ENCODE measurements around the gene CLCN2.

The CLCN2 gene

DNA sequence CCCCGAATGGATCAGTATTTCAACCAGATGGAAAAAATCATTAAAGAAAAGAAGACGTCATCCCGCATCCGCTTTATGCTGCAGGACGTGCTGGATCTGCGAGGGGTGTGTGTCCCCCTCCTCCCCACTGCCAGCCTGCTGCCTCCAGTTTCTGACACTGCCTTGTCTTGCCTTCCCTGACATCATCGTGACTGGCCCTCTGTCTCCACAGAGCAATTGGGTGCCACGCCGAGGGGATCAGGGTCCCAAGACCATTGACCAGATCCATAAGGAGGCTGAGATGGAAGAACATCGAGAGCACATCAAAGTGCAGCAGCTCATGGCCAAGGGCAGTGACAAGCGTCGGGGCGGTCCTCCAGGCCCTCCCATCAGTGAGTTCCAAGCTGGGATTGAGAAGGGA lies 36.1 kb downstream of the CLCN2 start:
- no peak for DNase-seq (ENCODE audit: low spot score)

GRCh38 chr3:184323696-184324095 lies 37.7 kb downstream of the CLCN2 start:
- DNase-seq (ENCODE audit: low spot score) = no peak

DNA sequence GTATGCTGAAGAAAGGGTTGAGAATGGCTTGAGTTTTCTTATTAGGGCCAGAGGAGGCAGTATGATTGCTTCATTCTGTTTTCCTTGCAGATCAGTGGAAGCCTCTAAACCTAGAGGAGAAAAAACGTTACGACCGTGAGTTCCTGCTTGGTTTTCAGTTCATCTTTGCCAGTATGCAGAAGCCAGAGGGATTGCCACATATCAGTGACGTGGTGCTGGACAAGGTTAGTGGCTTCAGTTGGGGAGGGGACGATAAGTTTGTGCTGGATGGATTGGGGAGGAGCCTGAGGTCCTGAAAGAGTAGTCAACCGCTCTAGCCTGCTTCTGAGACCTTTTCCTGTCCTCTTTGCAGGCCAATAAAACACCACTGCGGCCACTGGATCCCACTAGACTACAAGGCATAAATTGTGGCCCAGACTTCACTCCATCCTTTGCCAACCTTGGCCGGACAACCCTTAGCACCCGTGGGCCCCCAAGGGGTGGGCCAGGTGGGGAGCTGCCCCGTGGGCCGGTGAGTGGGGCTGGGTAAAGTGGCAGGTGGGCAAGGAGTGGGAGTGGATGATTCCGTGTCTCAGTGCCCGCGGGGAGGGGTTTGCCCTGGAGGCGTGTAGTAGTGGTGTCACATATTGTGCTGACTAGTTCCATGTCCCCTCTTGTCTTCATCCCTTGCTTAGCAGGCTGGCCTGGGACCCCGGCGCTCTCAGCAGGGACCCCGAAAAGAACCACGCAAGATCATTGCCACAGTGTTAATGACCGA lies 38.5 kb downstream of the CLCN2 start:
- DNase-seq (ENCODE audit: low spot score) = no peak

DNA sequence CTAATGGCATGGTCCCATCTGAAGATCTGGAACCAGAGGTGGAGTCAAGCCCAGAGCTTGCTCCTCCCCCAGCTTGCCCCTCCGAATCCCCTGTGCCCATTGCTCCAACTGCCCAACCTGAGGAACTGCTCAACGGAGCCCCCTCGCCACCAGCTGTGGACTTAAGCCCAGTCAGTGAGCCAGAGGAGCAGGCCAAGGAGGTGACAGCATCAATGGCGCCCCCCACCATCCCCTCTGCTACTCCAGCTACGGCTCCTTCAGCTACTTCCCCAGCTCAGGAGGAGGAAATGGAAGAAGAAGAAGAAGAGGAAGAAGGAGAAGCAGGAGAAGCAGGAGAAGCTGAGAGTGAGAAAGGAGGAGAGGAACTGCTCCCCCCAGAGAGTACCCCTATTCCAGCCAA lies 39.7 kb downstream of the CLCN2 start:
- no peak for DNase-seq (ENCODE audit: low spot score)

GRCh38 chr3:184320104-184320445 lies 41.3 kb downstream of the CLCN2 start:
- DNase-seq (ENCODE audit: low spot score) = peak; percentile 89

DNA sequence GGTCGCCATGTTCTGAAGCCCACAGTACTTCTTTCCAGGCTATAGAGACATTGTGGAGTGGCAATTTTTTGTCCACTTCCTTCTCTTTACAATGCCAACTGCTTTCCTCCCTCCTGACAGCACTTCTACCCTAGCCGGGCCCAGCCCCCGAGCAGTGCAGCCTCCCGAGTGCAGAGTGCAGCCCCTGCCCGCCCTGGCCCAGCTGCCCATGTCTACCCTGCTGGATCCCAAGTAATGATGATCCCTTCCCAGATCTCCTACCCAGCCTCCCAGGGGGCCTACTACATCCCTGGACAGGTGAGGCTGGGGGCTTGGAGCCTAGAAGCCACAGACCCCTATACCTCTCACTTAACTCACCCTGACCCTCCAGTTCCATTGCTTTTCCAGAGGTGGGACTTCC lies 44.2 kb downstream of the CLCN2 start:
- no peak for DNase-seq (ENCODE audit: low spot score)

GRCh38 chr3:184316792-184317191 lies 44.6 kb downstream of the CLCN2 start:
- DNase-seq (ENCODE audit: low spot score) = no peak

DNA sequence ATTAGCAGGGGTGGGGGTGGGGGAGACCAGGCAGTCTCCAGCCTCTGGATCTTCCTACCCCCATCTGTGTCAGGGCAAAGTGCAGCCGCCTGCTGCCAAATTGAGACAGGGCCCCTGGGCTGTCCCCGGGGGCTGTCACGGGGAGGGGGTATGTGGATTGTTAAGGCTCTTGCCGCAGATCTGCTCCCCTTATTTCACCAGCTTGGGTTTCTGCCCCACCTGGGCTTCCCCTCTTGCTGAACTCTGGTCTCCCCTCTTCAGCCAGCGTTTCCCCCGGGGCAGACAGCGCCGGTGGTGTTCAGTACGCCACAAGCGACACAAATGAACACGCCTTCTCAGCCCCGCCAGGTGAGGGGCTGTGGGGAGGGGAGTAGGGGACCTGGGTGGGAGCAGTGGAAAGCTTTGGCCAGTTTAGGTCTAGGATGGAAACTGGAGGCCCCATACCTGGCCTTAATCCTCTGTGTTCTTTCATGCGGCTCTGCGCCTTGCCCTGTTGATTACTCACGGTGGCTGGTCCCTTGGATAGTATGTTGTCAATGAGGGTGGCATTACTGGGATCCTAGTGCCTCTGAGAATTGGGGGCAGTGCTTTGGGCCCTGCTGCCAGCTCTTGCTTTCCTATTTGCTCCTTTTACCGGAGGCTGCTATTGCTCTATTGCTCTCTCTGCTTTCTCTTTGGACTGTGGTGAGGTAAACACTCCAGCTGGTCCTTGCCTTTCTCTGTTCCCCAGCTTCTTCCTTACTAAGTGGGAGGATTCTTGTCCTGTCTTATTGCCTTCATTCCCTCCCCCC lies 45.3 kb downstream of the CLCN2 start:
- no peak for DNase-seq (ENCODE audit: low spot score)

DNA sequence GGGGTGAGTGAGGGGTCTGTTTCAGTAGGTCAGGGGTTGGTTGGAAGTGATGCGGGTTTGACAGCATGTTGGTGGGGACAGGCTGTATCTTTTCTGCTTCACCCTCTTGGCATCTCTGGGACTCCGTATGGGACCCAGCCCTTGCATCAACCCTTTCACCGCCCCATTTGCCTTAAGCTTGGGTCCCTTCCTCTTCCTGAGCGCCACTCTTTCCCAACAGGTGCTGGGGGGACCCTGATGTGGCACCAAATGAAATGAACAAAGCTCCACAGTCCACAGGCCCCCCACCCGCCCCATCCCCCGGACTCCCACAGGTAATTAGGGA lies 45.9 kb downstream of the CLCN2 start:
- no peak for DNase-seq (ENCODE audit: low spot score)

DNA sequence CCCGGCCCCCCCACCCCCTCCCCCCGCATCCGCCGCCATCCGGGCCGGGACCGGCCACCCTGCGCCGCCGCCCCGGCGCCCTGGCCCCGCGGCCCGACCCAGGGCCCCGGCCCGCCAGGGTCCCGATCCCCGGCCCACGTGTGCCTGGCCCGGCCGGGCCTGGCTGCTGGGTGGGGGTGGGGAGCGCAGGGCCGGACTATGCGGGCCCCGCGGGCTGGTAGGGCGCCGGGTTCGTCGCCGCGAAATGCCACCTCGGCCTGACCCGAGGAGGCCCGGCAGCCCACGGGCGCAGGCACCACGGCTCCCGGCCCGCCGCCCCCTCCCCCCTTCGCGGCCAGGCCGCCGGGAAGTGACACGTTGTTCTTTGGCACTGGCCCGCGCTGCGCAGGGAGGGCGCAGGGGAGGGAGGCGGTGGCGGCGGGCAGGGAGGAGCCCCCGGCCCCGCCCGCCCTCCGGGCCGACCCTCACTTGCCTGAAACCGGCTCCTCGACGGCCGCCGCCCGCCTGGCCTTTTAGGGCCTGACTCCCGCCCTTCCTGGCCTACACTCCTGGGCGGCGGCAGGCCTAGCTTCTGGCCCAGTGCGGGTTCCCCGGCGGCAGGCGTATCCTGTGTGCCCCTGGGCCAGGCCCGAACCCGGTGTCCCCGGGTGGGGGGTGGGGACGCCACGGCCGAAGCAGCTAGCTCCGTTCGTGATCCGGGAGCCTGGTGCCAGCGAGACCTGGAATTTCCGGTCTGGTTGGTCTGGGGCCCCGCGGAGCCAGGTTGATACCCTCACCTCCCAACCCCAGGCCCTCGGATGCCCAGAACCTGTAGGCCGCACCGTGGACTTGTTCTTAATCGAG lies 46.5 kb downstream of the CLCN2 start:
- peak; percentile 80 for DNase-seq (ENCODE audit: low spot score)

DNA sequence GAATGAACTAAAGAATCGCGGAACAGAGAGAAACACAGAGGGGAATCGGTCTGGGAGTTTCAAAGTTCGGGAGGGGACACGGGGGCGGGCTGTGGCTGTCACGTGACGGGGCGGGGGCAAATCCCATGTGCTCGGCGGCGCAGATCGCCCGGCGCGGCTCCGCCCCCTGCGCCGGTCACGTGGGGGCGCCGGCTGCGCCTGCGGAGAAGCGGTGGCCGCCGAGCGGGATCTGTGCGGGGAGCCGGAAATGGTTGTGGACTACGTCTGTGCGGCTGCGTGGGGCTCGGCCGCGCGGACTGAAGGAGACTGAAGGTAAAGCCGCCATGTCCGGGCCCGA lies 47.1 kb downstream of the CLCN2 start, which contains the start of gene EIF4G1:
Gene EIF4G1, plus strand, starts transcription at position 244 of the 337 bp plus-strand sequence. CDS start 1,191 bp downstream, outside the sequence.
- peak; percentile 99 for DNase-seq (ENCODE audit: low spot score)

DNA sequence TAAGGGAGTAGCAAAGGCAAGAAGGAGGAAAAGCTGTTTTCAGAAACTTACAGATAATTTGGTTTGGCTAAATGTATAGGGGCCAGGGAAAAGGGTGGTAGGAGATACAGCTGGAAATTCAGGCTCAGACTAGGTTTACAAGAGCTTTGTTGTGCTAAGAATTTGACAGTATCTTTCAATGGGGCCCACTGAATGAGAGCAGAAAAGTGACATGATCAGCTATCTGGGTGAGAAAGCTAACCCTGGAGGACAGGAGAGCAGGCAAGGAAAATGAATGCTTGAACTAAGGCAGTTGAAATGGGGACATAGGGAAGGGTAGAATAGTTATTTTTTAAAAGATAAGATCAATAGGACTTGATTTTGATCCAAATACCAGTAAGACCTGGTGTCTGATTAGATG lies 49.8 kb downstream of the CLCN2 start:
- no peak for DNase-seq (ENCODE audit: low spot score)

DNA sequence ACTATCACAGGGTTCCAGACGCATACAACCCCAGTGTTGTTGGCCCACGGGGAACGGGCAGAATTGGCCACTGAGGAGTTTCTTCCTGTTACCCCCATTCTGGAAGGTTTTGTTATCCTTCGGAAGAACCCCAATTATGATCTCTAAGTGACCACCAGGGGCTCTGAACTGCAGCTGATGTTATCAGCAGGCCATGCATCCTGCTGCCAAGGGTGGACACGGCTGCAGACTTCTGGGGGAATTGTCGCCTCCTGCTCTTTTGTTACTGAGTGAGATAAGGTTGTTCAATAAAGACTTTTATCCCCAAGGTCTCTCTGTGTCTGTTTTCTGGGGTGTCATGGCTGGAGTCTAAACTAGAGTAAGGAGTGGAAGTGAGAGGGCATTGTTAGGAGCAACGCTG lies 52.7 kb downstream of the CLCN2 start:
- no peak for DNase-seq (ENCODE audit: low spot score)

DNA sequence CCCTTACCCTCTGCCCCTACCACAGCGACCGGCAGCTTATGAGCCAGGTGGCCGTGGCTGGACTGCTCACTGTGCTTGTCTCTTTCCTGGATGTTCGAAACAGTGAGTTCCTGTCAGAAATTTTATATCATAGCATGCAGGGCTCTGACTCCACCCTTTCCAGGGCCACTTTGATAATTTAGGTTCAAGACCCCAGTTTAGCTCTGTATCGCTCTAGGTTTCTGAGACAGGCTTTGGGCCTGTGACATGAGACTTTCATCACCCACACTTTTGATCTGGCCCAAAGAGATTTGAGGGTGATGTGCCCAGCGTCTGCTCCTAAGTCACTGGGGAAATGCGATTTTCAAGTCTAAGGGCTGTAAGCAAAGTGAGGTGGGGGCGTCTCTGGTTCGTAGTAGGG lies 53.5 kb downstream of the CLCN2 start:
- DNase-seq (ENCODE audit: low spot score) = no peak

GRCh38 chr3:184306341-184306972 lies 54.9 kb downstream of the CLCN2 start:
- no peak for DNase-seq (ENCODE audit: low spot score)

DNA sequence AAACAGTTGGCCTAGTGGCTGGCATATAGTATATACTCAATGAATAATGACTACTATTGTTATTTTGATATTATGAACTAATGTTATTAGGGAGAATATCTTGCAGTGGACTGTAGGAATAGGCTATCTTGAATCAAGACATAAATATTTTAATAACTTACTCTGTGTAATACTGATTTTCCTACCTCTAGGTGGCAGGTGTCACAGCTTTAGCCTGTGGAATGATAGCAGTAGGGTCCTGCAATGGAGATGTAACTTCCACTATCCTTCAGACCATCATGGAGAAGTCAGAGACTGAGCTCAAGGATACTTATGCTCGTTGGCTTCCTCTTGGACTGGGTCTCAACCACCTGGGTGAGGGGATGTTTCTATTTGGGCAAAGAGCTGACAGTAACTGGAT lies 55.8 kb downstream of the CLCN2 start:
- no peak for DNase-seq (ENCODE audit: low spot score)

DNA sequence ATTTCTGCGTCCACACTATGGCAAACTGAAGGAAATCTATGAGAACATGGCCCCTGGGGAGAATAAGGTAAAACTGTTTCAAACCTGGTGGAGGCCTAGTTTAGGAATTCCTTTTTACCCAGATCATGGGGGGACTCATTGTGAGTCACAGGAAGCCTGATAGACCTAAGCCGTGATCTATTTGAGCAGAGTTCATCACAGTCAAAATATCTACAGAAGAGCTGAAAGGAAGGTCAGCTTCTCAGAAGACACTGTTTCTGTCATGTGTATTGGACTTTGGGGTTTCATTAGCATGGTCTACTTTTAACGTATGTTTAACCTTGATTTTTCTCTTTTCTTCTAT lies 61.1 kb downstream of the CLCN2 start:
- DNase-seq (ENCODE audit: low spot score) = no peak

- DNase-seq (ENCODE audit: low spot score) = no peak
These were observed 61.7 kb downstream of the CLCN2 start for GRCh38 chr3:184299488-184300377.

DNA sequence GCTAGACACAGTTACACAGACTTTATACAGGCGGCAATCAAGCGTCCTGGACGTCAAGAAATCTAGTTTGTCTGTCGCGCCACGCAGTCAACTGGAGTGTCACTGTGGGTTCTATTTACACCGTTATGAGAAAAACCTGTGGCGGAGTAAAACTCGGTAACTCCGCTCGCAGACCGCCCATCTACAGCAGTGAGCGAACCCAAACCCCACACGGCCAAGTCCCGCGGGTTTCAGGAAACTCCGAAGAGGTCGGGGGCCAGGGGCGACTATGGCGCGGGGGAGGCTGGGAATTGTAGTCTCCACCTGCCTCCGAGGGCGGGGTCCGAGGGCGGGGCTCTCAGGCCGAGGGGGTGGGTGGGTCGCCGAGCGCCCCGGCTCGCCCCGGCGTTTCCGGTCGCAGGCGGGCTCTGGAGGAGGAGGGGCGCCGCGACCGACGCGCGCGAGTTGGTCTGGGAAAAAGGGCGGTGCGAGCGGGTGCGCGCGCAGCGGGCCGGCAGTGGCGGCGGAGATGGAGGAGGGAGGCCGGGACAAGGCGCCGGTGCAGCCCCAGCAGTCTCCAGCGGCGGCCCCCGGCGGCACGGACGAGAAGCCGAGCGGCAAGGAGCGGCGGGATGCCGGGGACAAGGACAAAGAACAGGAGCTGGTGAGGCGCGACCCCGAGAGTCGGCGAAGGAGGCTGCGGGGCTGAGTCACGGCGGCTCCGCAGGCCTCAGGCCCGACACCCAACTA lies 62.5 kb downstream of the CLCN2 start, which contains the start of gene PSMD2:
Gene PSMD2, plus strand, starts transcription at position 483 of the 729 bp plus-strand sequence. Its CDS starts 26 bp downstream, at position 509.
- peak; percentile 100 for DNase-seq (ENCODE audit: low spot score)

GRCh38 chr3:184296616-184297015 lies 64.8 kb downstream of the CLCN2 start:
- DNase-seq (ENCODE audit: low spot score) = no peak
